Measurements from ENCODE around the gene BCAS1.

- TF ChIP-seq POLR2A (IDR thresholded peaks at IDR 0.05) = no peak
- TF ChIP-seq, protein P1, sequence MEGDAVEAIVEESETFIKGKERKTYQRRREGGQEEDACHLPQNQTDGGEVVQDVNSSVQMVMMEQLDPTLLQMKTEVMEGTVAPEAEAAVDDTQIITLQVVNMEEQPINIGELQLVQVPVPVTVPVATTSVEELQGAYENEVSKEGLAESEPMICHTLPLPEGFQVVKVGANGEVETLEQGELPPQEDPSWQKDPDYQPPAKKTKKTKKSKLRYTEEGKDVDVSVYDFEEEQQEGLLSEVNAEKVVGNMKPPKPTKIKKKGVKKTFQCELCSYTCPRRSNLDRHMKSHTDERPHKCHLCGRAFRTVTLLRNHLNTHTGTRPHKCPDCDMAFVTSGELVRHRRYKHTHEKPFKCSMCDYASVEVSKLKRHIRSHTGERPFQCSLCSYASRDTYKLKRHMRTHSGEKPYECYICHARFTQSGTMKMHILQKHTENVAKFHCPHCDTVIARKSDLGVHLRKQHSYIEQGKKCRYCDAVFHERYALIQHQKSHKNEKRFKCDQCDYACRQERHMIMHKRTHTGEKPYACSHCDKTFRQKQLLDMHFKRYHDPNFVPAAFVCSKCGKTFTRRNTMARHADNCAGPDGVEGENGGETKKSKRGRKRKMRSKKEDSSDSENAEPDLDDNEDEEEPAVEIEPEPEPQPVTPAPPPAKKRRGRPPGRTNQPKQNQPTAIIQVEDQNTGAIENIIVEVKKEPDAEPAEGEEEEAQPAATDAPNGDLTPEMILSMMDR (IDR thresholded peaks at IDR 0.05) = no peak
These were observed 21.9 kb downstream of the BCAS1 start for GRCh38 chr20:54048481-54048880.

Data from body of pancreas (tissue), 4 donors.